Fibroblast of skin of scalp (primary cell): Measurements from ENCODE around the gene ADAMTSL5.

Source experiments
- DNase-seq: peaks from one replicate; pipeline ENCODE4 v3.0.0-alpha.2; 2013

The ADAMTSL5 gene

GRCh38 chr19:1495051-1495798, 17.6 kb downstream of the ADAMTSL5 start:
- no peak for DNase-seq

GRCh38 chr19:1494115-1494815, 18.6 kb downstream of the ADAMTSL5 start:
- no peak for DNase-seq

GRCh38 chr19:1492474-1493006, 20.3 kb downstream of the ADAMTSL5 start:
- DNase-seq: no peak

- DNase-seq: no peak
These were observed 21.0 kb downstream of the ADAMTSL5 start for GRCh38 chr19:1491849-1492170.

GRCh38 chr19:1491114-1491848, 21.5 kb downstream of the ADAMTSL5 start, which contains the start of gene REEP6:
REEP6 (plus strand) TSS chr19:1491181; CDS start chr19:1491270, 89 bp downstream.
- no peak for DNase-seq

GRCh38 chr19:1490311-1491113, 22.3 kb downstream of the ADAMTSL5 start, which contains the start of gene PCSK4:
PCSK4 (minus strand) TSS chr19:1490350; CDS start chr19:1490346, 4 bp downstream.
- peak; percentile 99 for DNase-seq

GRCh38 chr19:1489463-1490310, 23.1 kb downstream of the ADAMTSL5 start:
- DNase-seq: no peak

- no peak for DNase-seq
These were observed 24.6 kb downstream of the ADAMTSL5 start for GRCh38 chr19:1488282-1488601.

GRCh38 chr19:1487576-1488281, 25.1 kb downstream of the ADAMTSL5 start:
- DNase-seq: no peak

GRCh38 chr19:1486720-1487575, 25.9 kb downstream of the ADAMTSL5 start:
- no peak for DNase-seq

- no peak for DNase-seq
These were observed 28.8 kb downstream of the ADAMTSL5 start for GRCh38 chr19:1483979-1484428.

GRCh38 chr19:1483131-1483978, 29.5 kb downstream of the ADAMTSL5 start:
- DNase-seq: no peak

GRCh38 chr19:1482361-1483130, 30.3 kb downstream of the ADAMTSL5 start:
- DNase-seq: no peak

GRCh38 chr19:1481893-1482360, 30.9 kb downstream of the ADAMTSL5 start:
- no peak for DNase-seq

GRCh38 chr19:1481224-1481892, 31.5 kb downstream of the ADAMTSL5 start:
- DNase-seq: no peak

- DNase-seq: peak; percentile 94
These were observed 33.7 kb downstream of the ADAMTSL5 start, which contains the start of gene C19orf25 for GRCh38 chr19:1478934-1479707. C19orf25 (minus strand) TSS chr19:1479215; CDS start chr19:1478903, 312 bp downstream.
